ENCODE measurements around the gene AFDN.

Gene AFDN

GRCh38 chr6:167920165-167920564 lies 93.5 kb downstream of the AFDN start:
- no peak for DNase-seq
- ATAC-seq, result no peak

- no peak for ATAC-seq
- DNase-seq, result no peak
Observed at GRCh38 chr6:167921831-167922230, 95.1 kb downstream of the AFDN start.

- no peak for ATAC-seq
- no peak for DNase-seq
Observed at GRCh38 chr6:167925026-167925425, 98.3 kb downstream of the AFDN start.

GRCh38 chr6:167927246-167927645 lies 100.5 kb downstream of the AFDN start:
- ATAC-seq, result no peak
- no peak for DNase-seq

- ATAC-seq (no peak), DNase-seq (no peak)
Observed at GRCh38 chr6:167928111-167928510, 101.4 kb downstream of the AFDN start.

- ATAC-seq (no peak), DNase-seq (no peak)
Observed at GRCh38 chr6:167930295-167930694, 103.6 kb downstream of the AFDN start.

GRCh38 chr6:167932468-167933276 lies 106.0 kb downstream of the AFDN start:
- ATAC-seq (no peak), DNase-seq (no peak)

GRCh38 chr6:167933290-167933689 lies 106.6 kb downstream of the AFDN start:
- ATAC-seq (no peak), DNase-seq (no peak)

- no peak for DNase-seq
- no peak for ATAC-seq
Observed at GRCh38 chr6:167933847-167934246, 107.1 kb downstream of the AFDN start.

- DNase-seq, result no peak
- ATAC-seq, result no peak
Observed at GRCh38 chr6:167934426-167934864, 107.7 kb downstream of the AFDN start.

GRCh38 chr6:167936051-167936450 lies 109.3 kb downstream of the AFDN start:
- ATAC-seq (no peak), DNase-seq (no peak)

GRCh38 chr6:167937301-167937700 lies 110.6 kb downstream of the AFDN start:
- DNase-seq (no peak), ATAC-seq (no peak)

- DNase-seq (no peak), ATAC-seq (no peak)
Observed at GRCh38 chr6:167937948-167938911, 111.5 kb downstream of the AFDN start.

GRCh38 chr6:167941822-167942221 lies 115.1 kb downstream of the AFDN start:
- DNase-seq (no peak), ATAC-seq (no peak)

- DNase-seq, result no peak
- ATAC-seq, result no peak
Observed at GRCh38 chr6:167944130-167944529, 117.4 kb downstream of the AFDN start.

GRCh38 chr6:167946007-167946406 lies 119.3 kb downstream of the AFDN start:
- no peak for DNase-seq
- ATAC-seq, result no peak

- ATAC-seq (no peak), DNase-seq (no peak)
Observed at GRCh38 chr6:167946604-167947003, 119.9 kb downstream of the AFDN start.

- ATAC-seq, result no peak
- DNase-seq, result no peak
Observed at GRCh38 chr6:167947716-167948115, 121.0 kb downstream of the AFDN start.

GRCh38 chr6:167948716-167949115 lies 122.0 kb downstream of the AFDN start:
- ATAC-seq (no peak), DNase-seq (no peak)

GRCh38 chr6:167949121-167949684 lies 122.5 kb downstream of the AFDN start:
- no peak for ATAC-seq
- DNase-seq, result no peak

- ATAC-seq, result no peak
- DNase-seq, result no peak
Observed at GRCh38 chr6:167951781-167952511, 125.2 kb downstream of the AFDN start.

GRCh38 chr6:167952512-167952859 lies 125.8 kb downstream of the AFDN start:
- ATAC-seq, result no peak
- DNase-seq, result no peak
